COLO668 (cell line): ENCODE measurements around the gene OCLN.
"Not testable (repeated sequence)": the region's sequence is repeated elsewhere in the genome, so short reads cannot be mapped to it uniquely, and the experiment has no call there.

Experiments
- DNase-seq: peaks from one replicate; lab custom pipeline; 2025; ENCODE audit not compliant: unreplicated experiment; lab: John Stamatoyannopoulos, UW

OCLN gene

DNA sequence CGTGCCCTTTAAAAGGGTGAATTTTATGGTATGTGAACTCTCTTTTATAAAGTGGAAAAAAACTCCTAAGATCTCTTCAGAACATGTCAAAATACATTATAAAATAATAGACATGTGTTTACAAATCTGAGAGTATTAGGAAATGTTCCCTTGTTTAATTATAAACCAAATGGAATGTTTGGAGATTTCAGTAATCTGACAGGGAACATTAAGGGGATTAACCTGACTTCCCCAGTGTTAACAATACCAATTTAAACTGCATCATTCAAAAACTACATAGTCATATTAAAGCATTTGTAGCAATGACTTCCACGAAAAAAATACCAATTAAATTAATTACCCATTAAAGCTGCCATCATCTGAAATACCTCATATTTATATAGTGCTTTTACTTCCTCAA is 1.6 kb upstream of the OCLN start:
- DNase-seq, result no peak

DNA sequence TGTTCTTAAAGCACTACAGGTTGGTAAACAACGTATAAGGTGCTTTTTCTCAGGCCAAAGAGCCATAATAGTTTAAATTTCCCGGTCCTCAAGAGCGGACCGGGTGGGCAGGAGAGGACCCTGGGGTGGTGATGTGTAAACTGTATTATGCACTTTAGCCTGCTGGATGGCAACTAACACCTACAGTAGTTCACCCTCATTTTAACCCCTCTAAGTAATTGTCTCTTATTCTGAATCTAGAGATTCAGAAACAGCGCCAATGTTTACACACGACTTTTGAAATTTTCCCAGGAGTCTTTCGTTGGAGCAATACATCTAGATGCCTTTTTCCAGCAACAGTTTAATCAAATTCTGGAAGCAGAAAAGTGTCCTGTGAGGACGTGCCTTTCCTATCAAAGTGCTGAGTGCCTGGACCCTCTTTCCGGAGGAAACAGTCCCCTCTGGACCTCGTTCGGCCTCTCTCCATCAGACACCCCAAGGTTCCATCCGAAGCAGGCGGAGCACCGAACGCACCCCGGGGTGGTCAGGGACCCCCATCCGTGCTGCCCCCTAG is 676 bp upstream of the OCLN start:
- no peak for DNase-seq

DNA sequence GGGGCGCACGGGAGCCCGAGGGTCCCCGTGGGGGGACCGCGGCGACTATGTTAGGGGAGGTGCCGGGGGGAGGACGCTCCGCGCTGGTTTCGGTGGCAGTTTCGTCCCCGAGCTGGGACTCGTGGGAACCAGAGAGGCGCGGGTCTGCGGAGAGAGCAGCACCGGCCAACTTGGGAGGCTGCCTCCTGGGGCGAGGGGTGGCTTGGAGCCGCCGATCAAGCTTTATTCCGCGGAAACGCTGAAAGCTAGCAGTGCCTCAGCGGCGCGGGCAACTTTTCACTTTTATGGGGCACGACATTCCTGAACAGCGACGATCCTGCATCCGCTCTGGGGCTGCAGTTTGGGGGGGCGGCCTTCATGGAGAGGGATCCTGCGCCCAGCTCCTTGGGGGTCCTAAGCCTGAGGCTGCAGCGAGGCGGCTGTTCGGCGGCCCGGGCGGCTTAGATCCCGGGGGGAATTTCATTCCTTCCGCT is 369 bp downstream of the OCLN start:
- DNase-seq, result peak; percentile 61

DNA sequence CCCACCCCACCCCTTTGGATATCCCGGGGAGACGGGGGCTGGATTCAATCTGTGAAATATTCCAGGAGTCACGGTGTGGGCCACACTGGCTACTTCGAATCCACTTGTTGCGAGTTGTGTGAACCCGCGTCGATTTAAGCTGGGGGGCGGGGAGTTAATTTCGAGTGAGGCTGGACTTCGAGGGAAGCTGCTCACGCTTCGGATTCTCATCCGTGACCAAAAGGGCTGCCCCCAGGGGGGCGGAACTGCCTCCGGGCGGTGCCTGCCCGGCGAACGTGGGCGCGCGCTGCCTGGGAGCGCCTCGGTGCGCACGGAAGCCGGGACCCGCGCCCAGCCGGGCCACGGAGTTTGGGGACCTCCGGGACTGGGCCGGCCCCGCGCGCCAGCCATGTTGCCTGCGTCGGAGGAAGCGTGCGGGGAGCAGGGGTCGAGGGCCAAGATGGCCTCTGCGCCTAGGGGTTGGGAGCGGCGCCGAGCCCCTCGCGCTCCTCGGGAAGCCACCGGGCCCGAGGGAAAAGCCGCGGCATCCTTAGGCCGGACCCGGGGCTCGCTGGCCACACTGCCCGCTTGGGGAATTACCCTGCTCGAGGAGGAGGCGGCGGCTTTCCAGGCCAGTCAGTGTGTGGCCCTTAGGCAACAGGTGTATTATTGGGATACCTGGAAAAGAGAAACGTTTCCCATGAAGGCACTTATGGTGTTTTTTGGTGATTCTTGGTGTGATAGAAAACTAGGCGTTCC is 975 bp downstream of the OCLN start:
- DNase-seq, result peak; percentile 60

DNA sequence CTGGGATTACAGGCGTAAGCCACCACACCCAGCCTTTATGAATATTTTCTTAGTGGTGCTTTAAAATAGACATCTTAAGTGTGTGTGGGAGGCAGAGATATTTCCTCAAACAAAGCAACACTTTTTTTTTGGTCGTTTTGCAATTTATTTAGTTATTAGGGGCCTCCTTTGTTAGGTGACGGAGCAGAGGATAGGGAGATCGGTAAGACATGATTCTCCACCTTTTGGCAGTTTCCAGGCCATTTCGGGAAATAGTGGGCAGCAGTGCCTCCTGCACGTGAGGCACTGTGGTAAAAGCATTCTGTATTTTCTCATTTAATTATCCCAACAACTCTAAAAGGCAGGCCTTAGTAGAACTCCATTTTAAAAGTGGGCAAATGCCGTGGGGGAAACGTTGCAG is 1.9 kb downstream of the OCLN start:
- DNase-seq, result peak; percentile 4

DNA sequence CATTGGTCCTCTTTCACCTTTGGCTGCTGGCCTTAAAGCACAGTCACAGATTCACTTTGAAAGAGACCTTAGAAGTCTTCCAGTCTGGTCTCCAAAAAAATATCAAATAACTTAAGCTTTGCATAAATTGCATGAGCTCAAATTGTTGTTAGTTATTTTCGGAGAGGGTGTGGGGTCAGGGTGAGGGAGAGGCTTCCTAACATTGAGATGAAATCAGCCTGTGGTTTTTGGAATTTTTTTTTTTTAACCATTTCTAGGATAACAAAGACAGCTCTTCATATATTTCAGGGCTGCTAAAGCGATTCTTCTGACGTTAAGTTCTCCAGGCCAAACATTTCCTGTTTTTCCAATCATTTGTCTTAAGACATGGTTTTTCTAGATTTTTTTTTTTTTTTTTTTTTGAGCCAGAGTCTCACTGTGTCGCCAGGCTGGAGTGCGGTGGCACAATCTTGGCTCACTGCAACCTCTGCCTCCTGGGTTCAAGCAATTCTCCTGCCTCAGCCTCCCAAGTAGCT is 4.5 kb downstream of the OCLN start:
- no peak for DNase-seq

DNA sequence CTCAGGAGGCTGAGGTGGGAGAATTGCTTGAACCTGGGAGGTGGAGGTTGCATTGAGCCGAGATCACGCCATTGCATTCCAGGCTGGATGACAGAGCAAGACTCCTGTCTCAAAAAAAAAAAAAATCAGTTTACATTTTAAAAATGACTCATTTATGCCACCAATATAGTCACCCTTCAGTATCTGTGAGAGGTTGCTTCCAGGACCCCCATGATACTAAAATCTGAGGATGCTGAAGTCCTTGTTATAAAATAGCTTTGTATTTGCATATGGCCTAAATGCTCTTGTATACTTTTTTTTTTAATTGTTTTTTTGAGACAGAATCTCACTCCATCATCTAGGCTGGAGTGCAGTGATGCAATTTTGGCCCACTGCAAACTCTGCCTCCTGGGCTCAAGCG is 5.8 kb downstream of the OCLN start:
- no peak for DNase-seq

DNA sequence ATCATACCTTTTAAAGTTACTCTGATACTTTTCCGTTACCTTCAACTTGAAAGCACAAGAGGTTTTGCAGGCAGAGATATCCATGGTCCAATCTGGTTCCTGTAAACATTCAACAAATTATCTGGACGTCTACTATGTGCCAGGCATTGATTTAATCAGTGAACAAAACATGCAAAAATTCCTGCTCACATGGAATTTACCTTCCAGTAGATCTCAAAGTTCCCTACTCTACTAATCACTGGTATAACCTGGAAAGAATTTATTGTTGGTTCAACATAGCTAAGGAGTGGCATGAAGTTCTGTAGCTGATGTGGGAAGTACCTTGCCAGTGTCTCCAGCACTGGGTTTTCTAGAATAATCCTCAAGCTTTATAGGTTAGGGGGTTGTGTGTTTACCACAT is 9.8 kb downstream of the OCLN start:
- DNase-seq, result no peak

DNA sequence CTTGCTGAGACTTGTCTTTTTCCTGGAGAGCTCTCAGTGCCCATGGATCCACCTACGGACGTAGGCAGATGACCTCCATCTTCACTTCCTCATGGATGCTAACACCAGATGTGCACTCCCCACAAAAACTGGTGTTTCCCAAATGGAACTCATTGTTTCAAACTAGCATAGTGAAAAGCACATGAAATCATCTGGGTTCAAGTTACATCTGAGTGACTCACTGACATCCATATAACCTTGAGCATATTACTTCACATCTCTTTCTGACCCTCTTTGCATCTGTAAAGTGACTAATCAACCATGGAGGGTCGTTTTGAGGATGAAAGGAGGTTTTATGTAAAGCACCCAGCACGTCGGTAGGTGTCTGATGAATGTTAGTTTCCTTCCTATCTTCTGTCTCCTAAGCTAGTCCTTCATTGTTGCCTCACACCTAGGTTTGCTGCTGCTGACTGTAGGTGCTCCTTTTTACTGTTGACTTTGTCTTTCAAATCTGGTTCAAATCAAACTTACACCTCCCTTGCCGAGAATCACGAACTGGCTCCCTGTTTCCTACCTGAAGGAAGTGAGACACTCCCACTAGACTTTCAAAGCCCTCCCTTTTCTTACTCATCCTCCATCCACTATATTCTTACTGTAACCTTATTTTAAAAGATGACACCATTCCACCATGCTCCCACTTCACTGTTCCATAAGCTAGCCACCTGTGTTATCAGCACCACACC is 10.3 kb downstream of the OCLN start:
- DNase-seq, result no peak

DNA sequence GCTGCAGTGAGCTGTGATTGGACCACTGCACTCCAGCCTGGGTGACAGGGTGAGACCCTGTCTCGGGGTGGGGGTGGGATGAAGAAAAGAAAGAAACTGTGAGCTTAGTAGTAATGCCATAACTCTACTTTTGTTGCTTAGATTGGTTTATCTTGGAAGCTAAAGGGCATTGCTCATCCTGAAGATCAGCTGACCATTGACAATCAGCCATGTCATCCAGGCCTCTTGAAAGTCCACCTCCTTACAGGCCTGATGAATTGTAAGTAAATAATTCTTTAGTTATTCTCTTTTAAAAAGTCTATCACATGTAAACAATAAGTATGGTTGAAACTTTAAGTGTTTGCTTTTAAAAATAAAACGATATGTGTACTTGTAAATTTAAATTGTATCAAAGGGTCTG is 11.4 kb downstream of the OCLN start:
- DNase-seq, result no peak

DNA sequence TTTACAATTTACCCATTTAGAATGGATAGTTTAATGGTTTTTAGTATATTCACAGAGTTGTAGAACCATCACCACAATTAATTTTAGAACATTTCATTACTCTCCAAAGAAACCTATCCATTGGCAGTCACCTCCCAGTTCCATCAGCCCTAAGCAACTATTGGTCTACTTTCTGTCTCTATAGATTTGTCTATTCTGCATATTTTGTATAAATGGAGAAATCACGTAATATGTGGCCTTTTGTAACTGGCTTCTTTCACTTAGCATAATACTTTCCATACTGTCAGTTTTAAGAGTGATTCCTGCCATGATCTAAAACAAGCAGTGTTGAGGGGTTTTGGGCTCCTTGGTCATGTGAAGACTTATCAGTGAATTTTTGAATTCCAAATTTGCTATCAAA is 12.7 kb downstream of the OCLN start:
- no peak for DNase-seq

DNA sequence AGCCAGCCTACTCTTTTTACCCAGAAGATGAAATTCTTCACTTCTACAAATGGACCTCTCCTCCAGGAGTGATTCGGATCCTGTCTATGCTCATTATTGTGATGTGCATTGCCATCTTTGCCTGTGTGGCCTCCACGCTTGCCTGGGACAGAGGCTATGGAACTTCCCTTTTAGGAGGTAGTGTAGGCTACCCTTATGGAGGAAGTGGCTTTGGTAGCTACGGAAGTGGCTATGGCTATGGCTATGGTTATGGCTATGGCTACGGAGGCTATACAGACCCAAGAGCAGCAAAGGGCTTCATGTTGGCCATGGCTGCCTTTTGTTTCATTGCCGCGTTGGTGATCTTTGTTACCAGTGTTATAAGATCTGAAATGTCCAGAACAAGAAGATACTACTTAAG is 16.6 kb downstream of the OCLN start:
- DNase-seq, result no peak

DNA sequence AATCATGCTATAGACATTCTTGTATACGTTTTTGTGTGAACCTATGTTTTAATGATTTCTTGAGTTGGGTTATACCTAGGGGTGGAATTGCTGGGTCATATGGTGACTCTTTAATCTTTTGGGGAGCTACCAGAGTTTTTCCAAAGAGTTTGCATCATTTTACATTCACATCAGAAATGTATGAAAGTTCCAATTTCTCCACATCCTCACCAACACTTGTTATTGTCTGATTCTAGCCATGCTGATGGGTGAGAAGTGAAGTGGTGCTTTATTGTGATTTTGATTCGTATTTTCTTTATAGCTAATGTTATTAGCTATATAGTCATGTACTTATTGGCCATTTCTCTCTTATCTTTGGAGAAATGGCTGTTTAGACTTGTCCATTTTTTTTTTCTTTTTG is 18.1 kb downstream of the OCLN start:
- DNase-seq, result no peak

DNA sequence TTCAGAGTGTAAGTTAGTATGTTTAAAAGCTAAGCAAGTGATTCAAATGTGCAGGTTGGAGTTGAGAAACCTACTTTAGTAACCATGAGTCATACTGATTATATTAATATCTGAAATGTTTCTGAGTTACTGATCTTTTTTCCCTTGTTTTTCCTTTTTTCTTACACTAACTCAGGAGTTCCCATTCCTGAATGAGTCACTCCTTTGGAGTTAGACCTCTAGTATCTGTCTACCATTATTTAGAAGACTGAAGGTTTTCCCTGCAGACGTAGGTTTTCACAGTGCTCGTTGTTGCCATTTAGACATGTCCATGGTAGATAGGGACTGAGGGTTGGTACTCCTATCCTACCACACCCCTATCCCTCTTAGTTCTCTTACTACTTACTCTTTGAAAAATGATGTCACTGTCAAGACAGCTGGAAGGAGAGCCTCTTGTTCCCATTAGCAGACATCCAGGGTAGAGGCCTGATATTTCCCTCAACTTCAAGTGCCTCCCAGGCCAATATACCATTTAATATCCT is 20.2 kb downstream of the OCLN start:
- no peak for DNase-seq

DNA sequence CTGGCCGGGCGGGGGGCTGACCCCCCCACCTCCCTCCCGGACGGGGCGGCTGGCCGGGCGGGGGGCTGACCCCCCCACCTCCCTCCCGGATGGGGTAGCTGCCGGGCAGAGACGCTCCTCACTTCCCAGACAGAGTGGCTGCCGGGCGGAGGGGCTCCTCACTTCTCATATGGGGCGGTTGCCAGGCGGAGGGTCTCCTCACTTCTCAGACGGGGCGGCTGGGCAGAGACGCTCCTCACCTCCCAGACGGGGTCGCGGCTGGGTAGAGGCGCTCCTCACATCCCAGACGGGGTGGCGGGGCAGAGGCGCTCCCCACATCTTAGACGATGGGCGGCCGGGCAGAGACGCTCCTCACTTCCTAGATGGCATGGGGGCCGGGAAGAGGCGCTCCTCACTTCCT is 23.0 kb downstream of the OCLN start:
- DNase-seq, result not testable (repeated sequence)

DNA sequence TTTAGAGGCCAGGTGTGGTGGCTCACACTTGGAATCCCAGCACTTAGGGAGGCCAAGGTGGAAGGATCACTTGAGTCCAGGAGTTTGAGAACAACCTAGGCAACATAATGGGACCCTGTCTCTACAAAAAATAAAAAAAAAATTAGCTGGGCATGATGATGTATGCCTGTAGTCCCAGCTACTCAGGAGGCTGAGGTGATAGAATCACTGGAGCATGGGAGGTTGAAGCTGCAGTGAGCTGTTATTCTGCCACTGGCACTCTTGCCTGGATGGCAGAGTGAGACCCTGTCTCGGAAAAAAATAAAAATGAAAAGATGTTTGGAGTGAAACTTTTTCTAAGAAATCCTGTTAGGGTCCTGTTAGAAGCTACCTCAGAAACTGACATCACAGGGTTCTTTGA is 24.2 kb downstream of the OCLN start:
- no peak for DNase-seq

DNA sequence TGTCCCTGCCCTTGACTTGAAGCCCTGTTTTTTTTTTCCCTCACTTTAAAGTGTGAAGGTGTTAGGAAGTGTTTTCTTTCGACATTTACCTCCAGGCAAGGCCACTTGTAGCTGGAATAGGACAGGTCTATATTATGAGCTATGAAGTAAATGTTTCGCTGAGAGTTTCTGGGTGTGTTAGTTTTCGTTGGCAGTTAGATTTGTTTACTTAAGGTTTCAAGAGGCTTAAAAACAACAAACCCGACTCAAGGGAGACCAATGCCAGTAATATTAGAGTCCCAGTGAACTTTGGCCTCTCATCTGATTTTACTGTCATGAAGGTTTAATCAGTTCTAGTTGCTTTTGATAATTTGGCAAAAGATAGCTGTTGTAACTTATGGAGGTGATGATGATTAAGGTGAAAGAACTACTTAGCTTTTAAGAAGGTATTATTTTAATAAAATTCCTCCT is 25.2 kb downstream of the OCLN start:
- DNase-seq, result peak; percentile 7

DNA sequence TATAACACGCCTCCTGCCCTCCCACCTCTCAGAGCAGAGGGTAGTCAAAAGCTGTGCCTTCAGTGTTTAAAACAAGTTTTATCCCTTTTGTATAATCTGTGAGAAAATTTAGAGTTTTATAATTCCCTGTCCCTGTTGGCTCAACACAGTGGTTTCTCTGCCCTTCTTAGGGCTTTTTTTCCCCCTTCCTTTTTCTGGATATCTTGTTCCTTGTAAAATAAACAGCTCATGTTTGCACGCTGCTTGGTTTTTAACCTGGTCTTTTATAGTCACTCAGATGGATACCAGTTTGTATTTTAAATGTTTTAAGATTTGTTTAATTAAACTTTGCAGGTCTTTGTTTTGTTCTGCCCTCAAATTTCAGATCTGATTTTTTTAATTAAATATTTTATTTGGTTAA is 26.7 kb downstream of the OCLN start:
- DNase-seq, result no peak

DNA sequence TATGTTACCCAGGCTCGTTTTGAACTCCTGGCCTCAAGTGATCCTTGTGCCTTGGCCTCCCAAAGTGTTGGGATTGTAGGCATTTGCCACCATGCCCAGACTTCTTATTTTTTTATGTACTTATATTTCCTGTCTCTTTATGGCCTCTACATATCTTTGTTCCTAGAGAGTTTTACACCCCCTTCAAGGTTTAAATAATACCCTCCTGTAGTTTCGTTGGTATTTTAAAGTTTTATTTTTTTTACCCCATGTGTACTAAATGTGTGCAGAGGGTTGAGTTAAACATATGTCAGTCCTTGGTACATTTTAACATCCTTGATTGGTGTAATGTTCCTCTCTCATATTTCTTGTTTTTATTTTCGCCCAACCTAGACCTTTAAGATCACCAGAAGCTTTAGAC is 29.4 kb downstream of the OCLN start:
- DNase-seq, result no peak

DNA sequence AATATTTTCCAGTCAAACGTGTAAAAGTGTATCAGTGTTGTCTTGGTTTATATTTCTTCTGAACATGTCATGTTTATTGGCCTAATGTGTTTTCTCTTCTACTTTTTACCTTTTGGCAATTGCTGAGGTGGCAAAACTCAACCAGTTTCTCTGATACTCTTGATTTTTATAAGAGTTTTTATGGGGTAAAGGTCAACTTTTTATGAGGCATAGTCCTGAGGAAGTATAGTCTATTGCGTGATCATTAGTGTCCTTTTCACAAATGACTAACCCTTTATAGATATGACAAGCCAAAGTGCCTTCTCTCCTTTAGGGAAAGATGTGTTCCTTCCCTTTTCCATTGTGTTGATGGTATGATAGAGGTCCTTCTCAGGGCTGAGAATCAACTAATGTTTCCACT is 32.9 kb downstream of the OCLN start:
- DNase-seq, result no peak

DNA sequence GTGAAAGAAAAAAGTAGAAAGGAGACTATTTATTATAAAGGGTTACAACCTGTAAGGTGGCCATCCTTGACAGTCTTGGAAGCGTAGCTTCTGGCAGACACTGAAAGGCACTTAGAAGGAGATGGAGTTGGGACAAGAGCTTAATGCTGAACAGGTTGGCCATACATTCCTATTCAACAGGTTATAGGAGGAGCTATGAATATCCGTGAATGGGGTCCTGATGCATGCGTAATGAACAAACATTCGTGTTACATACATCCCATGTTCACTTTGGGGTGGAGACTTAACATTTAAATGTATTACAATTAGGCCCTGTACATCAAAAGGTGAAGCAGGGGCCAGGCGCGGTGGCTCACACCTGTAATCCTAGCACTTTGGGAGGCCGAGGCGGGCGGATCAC is 34.1 kb downstream of the OCLN start:
- DNase-seq, result no peak
